KBM-7 (cell line): ENCODE results near the gene PCDHGA9.
"Not testable (repeated sequence)": the region's sequence is repeated elsewhere in the genome, so short reads cannot be mapped to it uniquely, and the experiment has no call there.

Source experiments
- DNase-seq: peaks from one replicate; pipeline ENCODE4 v3.0.0-alpha.2; 2015
- in situ Hi-C: fragments of 300-500 bp; cut with MboI; formaldehyde crosslinking; loops from 2 replicates; pipeline ENCODE4 v1.14.3; 2020; ENCODE audit warnings: low sequenced_read_pairs, low pct_unique_long_range_greater_than_20kb, mixed read lengths

The PCDHGA9 gene

GRCh38 chr5:141375444-141376155 lies 27.0 kb upstream of the PCDHGA9 start:
- DNase-seq, in situ Hi-C loops: not testable (repeated sequence)

- in situ Hi-C loops: no loop called here
- DNase-seq: no peak
Observed at GRCh38 chr5:141382469-141383294, 19.9 kb upstream of the PCDHGA9 start, which contains the start of gene PCDHGA7. PCDHGA7 (plus strand) TSS chr5:141382742; CDS start chr5:141382900, 158 bp downstream.

- in situ Hi-C loops: no loop called here
- DNase-seq: no peak
Observed at GRCh38 chr5:141383345-141383744, 19.2 kb upstream of the PCDHGA9 start.

- DNase-seq: no peak
- in situ Hi-C loops: no loop called here
Observed at GRCh38 chr5:141384471-141385267, 17.9 kb upstream of the PCDHGA9 start.

- DNase-seq, in situ Hi-C loops: not testable (repeated sequence)
Observed at GRCh38 chr5:141387557-141388311, 14.8 kb upstream of the PCDHGA9 start, which contains the start of gene PCDHGB4. PCDHGB4 (plus strand) TSS chr5:141387698; CDS start chr5:141387885, 187 bp downstream.

- no peak for DNase-seq
- in situ Hi-C loops: no loop called here
Observed at GRCh38 chr5:141388661-141389060, 13.9 kb upstream of the PCDHGA9 start.

GRCh38 chr5:141389153-141390042 lies 13.2 kb upstream of the PCDHGA9 start:
- in situ Hi-C loops: no loop called here

GRCh38 chr5:141392429-141393198 lies 10.0 kb upstream of the PCDHGA9 start, which contains the start of gene PCDHGA8:
PCDHGA8 (plus strand) TSS chr5:141392633; CDS start chr5:141392814, 181 bp downstream.
- DNase-seq: no peak
- in situ Hi-C loops: no loop called here

More at GRCh38 chr5:141389153-141390042, 13.2 kb upstream of the PCDHGA9 start:
- no peak for DNase-seq

- in situ Hi-C loops: no loop called here
- DNase-seq: no peak
Observed at GRCh38 chr5:141393267-141393666, 9.3 kb upstream of the PCDHGA9 start.

GRCh38 chr5:141394401-141395187 lies 8.0 kb upstream of the PCDHGA9 start:
- DNase-seq, in situ Hi-C loops: not testable (repeated sequence)

GRCh38 chr5:141397756-141398551 lies 4.6 kb upstream of the PCDHGA9 start, which contains the start of gene PCDHGB5:
PCDHGB5 (plus strand) TSS chr5:141397947; CDS start chr5:141398128, 181 bp downstream.
- DNase-seq, in situ Hi-C loops: not testable (repeated sequence)

GRCh38 chr5:141398608-141399007 lies 4.0 kb upstream of the PCDHGA9 start:
- DNase-seq: no peak
- in situ Hi-C loops: no loop called here

GRCh38 chr5:141399555-141400258 lies 2.9 kb upstream of the PCDHGA9 start:
- in situ Hi-C loops: no loop called here
- no peak for DNase-seq

- no peak for DNase-seq
- in situ Hi-C loops: no loop called here
Observed at GRCh38 chr5:141403387-141403786, 809 bp downstream of the PCDHGA9 start.
